ENCODE data around the gene NFU1. TPM values are rescaled to one million over a fixed set of nuclear protein-coding genes. Genes with fewer than 3 reads are reported as not detected.
A peak's percentile ranks its signal among the peaks of the same experiment; 100 is the strongest.

NFU1 gene
- total and polyA plus RNA-seq, 2 of the 13 experiments (the other 11 are each of a cell fraction or from before 2014, with no cell fraction given) = 39.1 to 84.0 TPM

DNA sequence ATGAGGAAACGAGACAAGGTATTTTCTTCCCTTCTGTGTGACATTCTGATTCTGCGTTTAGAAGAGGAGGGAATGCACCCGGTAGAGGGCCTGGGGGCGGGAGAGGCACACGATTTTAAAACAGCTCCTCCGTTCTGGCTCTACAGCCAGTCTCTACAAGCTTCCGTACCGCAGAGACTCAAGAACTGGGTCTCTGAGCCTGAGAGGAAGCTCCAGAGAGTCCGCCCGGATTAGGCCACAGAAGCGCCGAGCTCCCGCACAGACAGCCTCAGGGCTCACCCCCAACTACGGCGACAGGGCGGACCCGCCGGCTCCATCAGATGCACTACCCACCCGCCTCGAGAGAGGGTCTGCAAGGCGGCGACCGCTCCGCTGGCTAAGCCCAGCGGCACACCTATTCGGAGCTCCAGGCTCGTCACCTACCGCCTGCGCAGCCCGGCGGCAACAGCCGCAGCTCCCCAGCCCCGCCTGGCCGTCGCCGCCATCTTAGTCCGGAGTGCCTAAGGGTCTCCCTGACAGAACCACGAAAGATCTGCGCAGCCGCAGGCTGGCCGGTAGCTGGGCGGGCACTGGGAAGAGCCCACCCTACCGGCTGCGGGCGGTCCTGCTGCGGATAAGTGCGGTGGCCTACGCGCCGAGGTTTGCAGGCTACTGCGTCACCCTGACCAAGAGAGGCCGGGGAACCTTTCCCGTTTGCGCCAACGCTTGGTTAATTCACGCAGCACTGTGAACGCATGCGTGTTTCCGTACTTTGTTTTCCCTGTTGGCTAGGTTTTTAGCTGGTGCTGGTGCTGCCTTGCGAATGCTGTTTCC, at the start of gene NFU1 (continued):
- TF ChIP-seq FOXA3 (CRISPR knock-in tag; IDR thresholded peaks at IDR 0.05) = peak; percentile 42
- no peak for TF ChIP-seq NBN (conservative IDR thresholded peaks at IDR 0.05)
- peak; percentile 92; the same call in 1 of the 2 replicates for TF ChIP-seq PAX8 (CRISPR knock-in tag; IDR thresholded peaks at IDR 0.05; ENCODE audit: borderline replicate concordance)
- peak; percentile 31 for TF ChIP-seq ZNF138 (CRISPR knock-in tag; IDR thresholded peaks at IDR 0.05; ENCODE audit: low read depth)
- TF ChIP-seq STAG1 (CRISPR knock-in tag; IDR thresholded peaks at IDR 0.05) = peak; percentile 57
- peak; percentile 92; the same call in 1 of the 2 replicates for TF ChIP-seq ZNF598 (CRISPR knock-in tag; IDR thresholded peaks at IDR 0.05; ENCODE audit: borderline replicate concordance)
- TF ChIP-seq RBAK (CRISPR knock-in tag; IDR thresholded peaks at IDR 0.05) = peak; percentile 56; the same call in 1 of the 2 replicates
- peak; percentile 65 for TF ChIP-seq ZMYM3 (CRISPR knock-in tag; IDR thresholded peaks at IDR 0.05)
- TF ChIP-seq BHLHE40 (IDR thresholded peaks at IDR 0.05; ENCODE audit: low read length) = peak; percentile 7
- peak; percentile 97 for TF ChIP-seq KDM5B (CRISPR knock-in tag; IDR thresholded peaks at IDR 0.05; ENCODE audit: borderline replicate concordance)
- TF ChIP-seq FLYWCH1 (CRISPR knock-in tag; IDR thresholded peaks at IDR 0.05) = peak; percentile 91; the same call in 1 of the 2 replicates
- TF ChIP-seq SOX13 (IDR thresholded peaks at IDR 0.05) = no peak
- TF ChIP-seq SOX13 (CRISPR knock-in tag; conservative IDR thresholded peaks at IDR 0.05 in 1 of 2, IDR thresholded peaks at IDR 0.05 in 1 of 2) = peak in 1 of 2 experiments; percentile 61; a peak in 2 of 4 replicates
- peak; percentile 85 for TF ChIP-seq PITX1 (CRISPR knock-in tag; IDR thresholded peaks at IDR 0.05)
- TF ChIP-seq JARID2 (CRISPR knock-in tag; IDR thresholded peaks at IDR 0.05; ENCODE audit: insufficient replicate concordance) = no peak
- no peak for TF ChIP-seq MTA3 (CRISPR knock-in tag; IDR thresholded peaks at IDR 0.05)
- no peak for TF ChIP-seq ZNF720 (CRISPR knock-in tag; IDR thresholded peaks at IDR 0.05)
- TF ChIP-seq, protein P1, sequence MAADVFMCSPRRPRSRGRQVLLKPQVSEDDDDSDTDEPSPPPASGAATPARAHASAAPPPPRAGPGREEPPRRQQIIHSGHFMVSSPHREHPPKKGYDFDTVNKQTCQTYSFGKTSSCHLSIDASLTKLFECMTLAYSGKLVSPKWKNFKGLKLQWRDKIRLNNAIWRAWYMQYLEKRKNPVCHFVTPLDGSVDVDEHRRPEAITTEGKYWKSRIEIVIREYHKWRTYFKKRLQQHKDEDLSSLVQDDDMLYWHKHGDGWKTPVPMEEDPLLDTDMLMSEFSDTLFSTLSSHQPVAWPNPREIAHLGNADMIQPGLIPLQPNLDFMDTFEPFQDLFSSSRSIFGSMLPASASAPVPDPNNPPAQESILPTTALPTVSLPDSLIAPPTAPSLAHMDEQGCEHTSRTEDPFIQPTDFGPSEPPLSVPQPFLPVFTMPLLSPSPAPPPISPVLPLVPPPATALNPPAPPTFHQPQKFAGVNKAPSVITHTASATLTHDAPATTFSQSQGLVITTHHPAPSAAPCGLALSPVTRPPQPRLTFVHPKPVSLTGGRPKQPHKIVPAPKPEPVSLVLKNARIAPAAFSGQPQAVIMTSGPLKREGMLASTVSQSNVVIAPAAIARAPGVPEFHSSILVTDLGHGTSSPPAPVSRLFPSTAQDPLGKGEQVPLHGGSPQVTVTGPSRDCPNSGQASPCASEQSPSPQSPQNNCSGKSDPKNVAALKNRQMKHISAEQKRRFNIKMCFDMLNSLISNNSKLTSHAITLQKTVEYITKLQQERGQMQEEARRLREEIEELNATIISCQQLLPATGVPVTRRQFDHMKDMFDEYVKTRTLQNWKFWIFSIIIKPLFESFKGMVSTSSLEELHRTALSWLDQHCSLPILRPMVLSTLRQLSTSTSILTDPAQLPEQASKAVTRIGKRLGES (CRISPR knock-in tag; IDR thresholded peaks at IDR 0.05; ENCODE audit: borderline replicate concordance) = peak; percentile 40; the same call in 1 of the 2 replicates
- TF ChIP-seq AKAP8 (CRISPR knock-in tag; IDR thresholded peaks at IDR 0.05) = no peak
- peak; percentile 54; the same call in 1 of the 2 replicates for TF ChIP-seq ZNF446 (CRISPR knock-in tag; IDR thresholded peaks at IDR 0.05)
- TF ChIP-seq MAFF (IDR thresholded peaks at IDR 0.05; ENCODE audit: low read depth, low read length) = no peak
- TF ChIP-seq ZNF674 (CRISPR knock-in tag; IDR thresholded peaks at IDR 0.05; ENCODE audit: low read depth) = no peak
- peak; percentile 48; the same call in 1 of the 2 replicates for TF ChIP-seq ZNF121 (CRISPR knock-in tag; IDR thresholded peaks at IDR 0.05)
- 0 out of 2 replicates have a peak, but pooled peaks have one; percentile 40 for TF ChIP-seq SALL2 (CRISPR knock-in tag; IDR thresholded peaks at IDR 0.05)
- TF ChIP-seq HINFP (CRISPR knock-in tag; IDR thresholded peaks at IDR 0.05; ENCODE audit: low read depth) = no peak

Data from HepG2 (cell line).